B cell (primary cell): ENCODE data around the gene CLCC1. TPM values are rescaled to one million over a fixed set of nuclear protein-coding genes. Genes with fewer than 3 reads are reported as not detected.

Source experiments
- ATAC-seq: fragments of 200-7000 bp; cut with Tn5 transposase; one replicate; pipeline ENCODE4 v1.10.0; 2021; ENCODE audit warnings: low read depth, mild to moderate bottlenecking, moderate number of reproducible peaks, moderate library complexity
- CTCF ChIA-PET: fragments of 350-600 bp; sonication (Branson Sonifier 250); formaldehyde crosslinking; loops from one replicate; lab custom pipeline; 2021; ENCODE audit warnings: antibody characterized with exemption, inconsistent platforms; lab: Charles Lee
- POLR2A ChIA-PET: fragments of 350-600 bp; sonication (Branson Sonifier 250); formaldehyde crosslinking; loops from one replicate; lab custom pipeline; 2021; ENCODE audit warnings: antibody characterized with exemption; lab: Charles Lee
- DNase-seq: peaks from one replicate; pipeline ENCODE4 v3.0.0; 2013
- H2AFZ ChIP-seq: 2 replicates; pipeline ENCODE4 v1.6.1; 2012; ENCODE audit warnings: mild to moderate bottlenecking, low read depth, low read length; ENCODE audit not compliant: insufficient read depth, poor library complexity, severe bottlenecking
- H3K27ac ChIP-seq, 2 donors: 1 replicate in 1 of 2; 2 replicates in 1 of 2; pipeline ENCODE4 v1.5.1; 2012 to 2013; ENCODE audit warnings: low read length in 2 of 2, mild to moderate bottlenecking in 2 of 2, moderate library complexity in 1 of 2
- H3K27me3 ChIP-seq, 4 experiments: fragments of 200-600 bp in 1 of 4; sonication (generic) in 1 of 4; replicated peaks in 1 of 4; 1 replicate in 2 of 4; 2 replicates in 2 of 4; pipeline versions ENCODE4 v1.6.1 to v1.7.0; 2013 to 2016; ENCODE audit warnings: low read length in 3 of 4, mild to moderate bottlenecking in 2 of 4, mixed read lengths in 1 of 4, moderate library complexity in 1 of 4; ENCODE audit not compliant: insufficient read depth in 4 of 4, control insufficient read depth in 3 of 4; ENCODE audit errors: control extremely low read depth in 1 of 4
- H3K36me3 ChIP-seq, 2 experiments: replicated peaks in 1 of 2; 1 replicate in 1 of 2; 2 replicates in 1 of 2; pipeline versions ENCODE4 v1.6.1 to v1.7.1; 2013; ENCODE audit warnings: low read length in 1 of 2; ENCODE audit not compliant: insufficient read depth in 2 of 2, control insufficient read depth in 1 of 2; ENCODE audit errors: control extremely low read depth in 1 of 2, extremely low read depth in 1 of 2
- H3K4me1 ChIP-seq, 2 donors: fragments of 200-600 bp in 1 of 2; sonication (generic) in 1 of 2; 1 replicate in 1 of 2; 2 replicates in 1 of 2; pipeline versions ENCODE4 v1.5.1 to v1.6.1; 2013 to 2017; ENCODE audit warnings: low read length in 2 of 2; ENCODE audit not compliant: control insufficient read depth in 2 of 2, insufficient read depth in 2 of 2
- H3K4me2 ChIP-seq: replicated peaks from 2 replicates; pipeline ENCODE3; 2012; ENCODE audit warnings: mild to moderate bottlenecking, low read depth, low read length; ENCODE audit not compliant: poor library complexity, severe bottlenecking
- H3K4me3 ChIP-seq, 5 experiments: fragments of 200-600 bp in 1 of 5; sonication (generic) in 1 of 5; 1 replicate in 3 of 5; 2 replicates in 2 of 5; pipeline versions ENCODE4 v1.5.1 to v1.7.0; 2011 to 2016; ENCODE audit warnings: low read length in 4 of 5, mild to moderate bottlenecking in 4 of 5, low read depth in 2 of 5, control low read depth in 1 of 5, moderate library complexity in 1 of 5; ENCODE audit not compliant: insufficient read depth in 1 of 5; ENCODE audit errors: control extremely low read depth in 1 of 5, extremely low read depth in 1 of 5
- H3K79me2 ChIP-seq: fragments of 200-600 bp; sonication (generic); one replicate; pipeline ENCODE4 v1.6.0; 2016; ENCODE audit warnings: low read length; ENCODE audit not compliant: control insufficient read depth, insufficient read depth
- H3K9ac ChIP-seq: fragments of 200-600 bp; sonication (generic); 2 replicates; pipeline ENCODE4 v1.6.1; 2017; ENCODE audit warnings: mild to moderate bottlenecking, low read length, moderate library complexity
- H3K9me3 ChIP-seq, 3 donors: one replicate each; pipeline versions ENCODE4 v1.6.1 to v1.7.1; 2013; ENCODE audit warnings: low read length in 2 of 3; ENCODE audit not compliant: control insufficient read depth in 2 of 3, insufficient read depth in 1 of 3; ENCODE audit errors: control extremely low read depth in 1 of 3
- H4K20me1 ChIP-seq: 2 replicates; pipeline ENCODE4 v1.6.0; 2012; ENCODE audit warnings: mild to moderate bottlenecking, low read length; ENCODE audit not compliant: insufficient read depth, control insufficient read depth, poor library complexity, severe bottlenecking
- H3K27ac Mint-ChIP-seq: one replicate; pipeline ENCODE4 v1.8.0; 2021; ENCODE audit warnings: mixed read lengths
- H3K27me3 Mint-ChIP-seq: one replicate; pipeline ENCODE4 v1.8.0; 2021; ENCODE audit warnings: mixed read lengths
- H3K4me1 Mint-ChIP-seq: one replicate; pipeline ENCODE4 v1.8.0; 2021; ENCODE audit warnings: mixed read lengths
- H3K4me3 Mint-ChIP-seq: one replicate; pipeline ENCODE4 v1.8.0; 2021; ENCODE audit warnings: mixed read lengths
- H3K9me3 Mint-ChIP-seq: one replicate; pipeline ENCODE4 v1.8.0; 2022; ENCODE audit warnings: mixed read lengths; ENCODE audit not compliant: insufficient read depth
- EZH2 ChIP-seq: IDR thresholded peaks from 2 replicates; pipeline ENCODE4 v1.6.1; 2012; ENCODE audit warnings: borderline replicate concordance, low read depth, mild to moderate bottlenecking, moderate library complexity, low read length; ENCODE audit not compliant: insufficient read depth, poor library complexity, severe bottlenecking
- WGBS: methylation state at CpG from one replicate; pipeline ENCODE4 v1.1.5; 2013; ENCODE audit warnings: missing lambda C conversion rate; ENCODE audit not compliant: insufficient coverage; 5-methylcytosine and 5-hydroxymethylcytosine counted together
- intact Hi-C: fragments of 100-400 bp; cut with micrococcal nuclease; formaldehyde crosslinking; loops from one replicate; pipeline ENCODE4 v1.10.0; 2022
- polyA plus RNA-seq: library from polyadenylated mRNA; depleted of rRNA; stranded (reverse); fragments of >200 nt; gene quantifications from 2 replicates; pipeline ENCODE4 v1.2.3, GENCODE V29; 2012
- total RNA-seq, 2 donors: library from RNA; stranded (reverse); fragments of 120-200 nt in 1 of 2; gene quantifications; 1 replicate in 1 of 2; 2 replicates in 1 of 2; pipeline versions ENCODE4 v1.2.3 to v1.2.4, GENCODE V29; 2013 to 2022
- TF ChIP-seq, protein P1 (sequence below): fragments of 200-600 bp; IDR thresholded peaks from one replicate; pipeline ENCODE4 v1.8.0; 2022; ENCODE audit warnings: antibody characterized with exemption, mild to moderate bottlenecking

Gene CLCC1
- total and polyA plus RNA-seq, 2 donors (not counting 1 experiment from before 2014, with no cell fraction given), result 6.5 to 26.9 TPM

DNA sequence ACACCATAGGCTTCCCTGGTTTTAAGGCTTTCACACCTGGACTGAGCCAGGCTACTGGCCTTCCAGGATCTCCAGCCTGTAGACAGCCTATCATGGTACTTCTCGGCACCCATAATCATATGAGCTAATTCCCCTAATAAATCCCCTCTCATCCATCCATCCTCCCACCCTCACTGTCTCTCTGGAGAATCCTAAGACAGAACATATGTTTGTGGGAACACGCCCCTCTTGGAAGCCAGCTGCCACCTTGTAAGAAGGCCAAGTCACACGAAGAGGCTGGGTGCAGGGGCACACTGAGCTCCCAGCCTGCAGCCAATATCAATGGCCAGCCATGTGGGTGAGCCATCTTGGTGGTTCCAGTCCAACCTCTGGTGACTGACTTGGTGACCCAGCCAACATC lies 7.4 kb downstream of the CLCC1 start:
- Histone ChIP-seq H3K79me2 (peaks cover 92% of the 10 kb centered on the region), H3K4me1 (no peaks in the 10 kb centered on the region), H3K4me2 (no peak overlapping the region), H4K20me1 (peaks cover 36% of the 10 kb centered on the region), H3K27ac (no peak overlapping the region), H3K36me3 (peaks cover 3 to 33% of the 10 kb centered on the region in 2 experiments), H2AFZ (no peak overlapping the region), H3K9me3 (no peaks in the 10 kb centered on the region), H3K9ac (no peak overlapping the region), H3K27me3 (no peaks in the 10 kb centered on the region), H3K4me3 (no peak overlapping the region)
- ATAC-seq, result no peak
- no peak overlapping the region for H3K4me3 Mint-ChIP-seq
- POLR2A ChIA-PET, result no interaction called here
- CTCF ChIA-PET, result no interaction called here
- DNase-seq, result no peak
- H3K4me1 Mint-ChIP-seq, result peaks cover 24% of the 10 kb centered on the region
- intact Hi-C loops, result no loop called here
- no peaks in the 10 kb centered on the region for H3K27me3 Mint-ChIP-seq
- no peak overlapping the region for H3K27ac Mint-ChIP-seq
- WGBS, result 100% methylated on average over 3 of the region's 3 CpGs
- TF ChIP-seq, protein P1, sequence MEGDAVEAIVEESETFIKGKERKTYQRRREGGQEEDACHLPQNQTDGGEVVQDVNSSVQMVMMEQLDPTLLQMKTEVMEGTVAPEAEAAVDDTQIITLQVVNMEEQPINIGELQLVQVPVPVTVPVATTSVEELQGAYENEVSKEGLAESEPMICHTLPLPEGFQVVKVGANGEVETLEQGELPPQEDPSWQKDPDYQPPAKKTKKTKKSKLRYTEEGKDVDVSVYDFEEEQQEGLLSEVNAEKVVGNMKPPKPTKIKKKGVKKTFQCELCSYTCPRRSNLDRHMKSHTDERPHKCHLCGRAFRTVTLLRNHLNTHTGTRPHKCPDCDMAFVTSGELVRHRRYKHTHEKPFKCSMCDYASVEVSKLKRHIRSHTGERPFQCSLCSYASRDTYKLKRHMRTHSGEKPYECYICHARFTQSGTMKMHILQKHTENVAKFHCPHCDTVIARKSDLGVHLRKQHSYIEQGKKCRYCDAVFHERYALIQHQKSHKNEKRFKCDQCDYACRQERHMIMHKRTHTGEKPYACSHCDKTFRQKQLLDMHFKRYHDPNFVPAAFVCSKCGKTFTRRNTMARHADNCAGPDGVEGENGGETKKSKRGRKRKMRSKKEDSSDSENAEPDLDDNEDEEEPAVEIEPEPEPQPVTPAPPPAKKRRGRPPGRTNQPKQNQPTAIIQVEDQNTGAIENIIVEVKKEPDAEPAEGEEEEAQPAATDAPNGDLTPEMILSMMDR, result no peak
- TF ChIP-seq EZH2, result no peak
- no peaks in the 10 kb centered on the region for H3K9me3 Mint-ChIP-seq

DNA sequence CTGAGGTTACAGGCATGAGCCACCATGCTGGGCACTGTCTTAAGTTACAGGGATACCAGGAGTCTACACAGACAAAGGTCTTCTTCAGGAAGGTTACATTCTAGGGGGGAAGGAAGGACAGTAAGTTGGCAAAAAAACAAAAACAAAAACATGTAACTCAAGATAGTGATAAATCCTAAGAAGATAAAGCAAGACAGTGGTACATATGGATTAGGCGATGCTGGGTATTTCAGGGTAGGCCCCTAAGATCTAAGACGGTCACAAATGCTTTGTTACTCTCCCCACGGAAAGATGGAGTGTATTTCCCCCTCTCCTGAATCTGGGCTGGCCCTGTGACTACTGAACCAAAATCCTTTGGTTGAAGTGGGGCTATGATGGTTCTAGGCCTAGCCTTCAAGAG lies 8.2 kb downstream of the CLCC1 start:
- H3K4me3 Mint-ChIP-seq, result no peak overlapping the region
- POLR2A ChIA-PET, result no interaction called here
- no peaks in the 10 kb centered on the region for H3K9me3 Mint-ChIP-seq
- Histone ChIP-seq H3K4me1 (no peaks in the 10 kb centered on the region), H3K4me2 (no peak overlapping the region), H3K36me3 (peaks cover 3 to 33% of the 10 kb centered on the region in 2 experiments), H3K4me3 (no peak overlapping the region), H3K27ac (no peak overlapping the region), H2AFZ (no peak overlapping the region), H3K9ac (no peak overlapping the region), H4K20me1 (peaks cover 36% of the 10 kb centered on the region), H3K79me2 (peaks cover 84% of the 10 kb centered on the region), H3K27me3 (no peaks in the 10 kb centered on the region), H3K9me3 (no peaks in the 10 kb centered on the region)
- H3K4me1 Mint-ChIP-seq, result peaks cover 20% of the 10 kb centered on the region
- DNase-seq (no peak), ATAC-seq (no peak)
- no peak overlapping the region for H3K27ac Mint-ChIP-seq
- TF ChIP-seq, protein P1, result no peak
- no peak for TF ChIP-seq EZH2
- 100% methylated on average over 3 of the region's 3 CpGs for WGBS
- intact Hi-C loops, result no loop called here
- CTCF ChIA-PET, result no interaction called here
- no peaks in the 10 kb centered on the region for H3K27me3 Mint-ChIP-seq
